Amniotic epithelial cell (primary cell): ENCODE measurements around the gene CDK16.
"Not testable (repeated sequence)": the region's sequence is repeated elsewhere in the genome, so short reads cannot be mapped to it uniquely, and the experiment has no call there.

Source experiments
- DNase-seq: peaks from one replicate; pipeline ENCODE4 v3.0.0-alpha.2; 2010; ENCODE audit warnings: low read depth

CDK16 gene

GRCh38 chrX:47250017-47250347 lies 31.5 kb downstream of the CDK16 start:
- no peak for DNase-seq

- DNase-seq, result not testable (repeated sequence)
Observed at GRCh38 chrX:47257620-47258019, 39.1 kb downstream of the CDK16 start.

- DNase-seq, result peak; percentile 82
Observed at GRCh38 chrX:47264483-47265173, 46.1 kb downstream of the CDK16 start.

GRCh38 chrX:47266643-47267042 lies 48.2 kb downstream of the CDK16 start:
- DNase-seq, result no peak

GRCh38 chrX:47272013-47272408 lies 53.5 kb downstream of the CDK16 start:
- DNase-seq, result no peak

- DNase-seq, result no peak
Observed at GRCh38 chrX:47273011-47273730, 54.7 kb downstream of the CDK16 start.

GRCh38 chrX:47278691-47279090 lies 60.2 kb downstream of the CDK16 start:
- no peak for DNase-seq
